ENCODE results near the gene FOXL2. TPM values are rescaled to one million over a fixed set of nuclear protein-coding genes. Genes with fewer than 3 reads are reported as not detected.

FOXL2 gene
- total RNA-seq, 1 experiment from 2014 or later = 12.7 TPM

- H3K9me3 ChIP-seq (ENCODE audit: control insufficient read depth, insufficient read depth, low read depth, low read length) = no peaks in the 10 kb centered on the region
- intact Hi-C loops (cut with micrococcal nuclease; ENCODE audit: unreplicated experiment) (no loop called here), in situ Hi-C loops (cut with HindIII; ENCODE audit: low pct_unique_long_range_greater_than_20kb, low sequenced_read_pairs) (no loop called here)
- POLR2A ChIA-PET = no interaction called here
- H3K36me3 ChIP-seq (ENCODE audit: control insufficient read depth, insufficient read depth, low read length) = no peaks in the 10 kb centered on the region
- no peak overlapping the region for H3K4me3 ChIP-seq (ENCODE audit: low read depth in 2 of 2, low read length in 2 of 2)
- no TSS peak for BruUV-seq (replicated peaks)
- no peak for ATAC-seq
- H3K27me3 ChIP-seq (ENCODE audit: control insufficient read depth, insufficient read depth, low read length) = no peaks in the 10 kb centered on the region
- TF ChIP-seq CTCF (IDR thresholded peaks at IDR 0.05) = no peak
- no peak for TF ChIP-seq TCF7L2 (IDR thresholded peaks at IDR 0.05; ENCODE audit: low read depth, low read length)
- TF ChIP-seq REST (IDR thresholded peaks at IDR 0.05; ENCODE audit: insufficient read depth in 1 of 2, low read depth in 2 of 2, low read length in 1 of 2) = no peak
- TF ChIP-seq SIN3A (IDR thresholded peaks at IDR 0.05; ENCODE audit: borderline replicate concordance, insufficient read depth, low read depth, low read length) = no peak
- no peak for TF ChIP-seq POLR2AphosphoS5 (IDR thresholded peaks at IDR 0.05; ENCODE audit: low read depth, low read length)
- H3K4me1 ChIP-seq (ENCODE audit: control insufficient read depth, insufficient read depth, low read length) = peaks cover 29% of the 10 kb centered on the region
- no peak for DNase-seq (ENCODE audit: low read depth, low spot score)
- no peak overlapping the region for H3K27ac ChIP-seq (ENCODE audit: low read length)
- CTCF ChIA-PET = interaction anchor here (0.5 kb wide), 1 partner anchor 12 kb away, joined by 3 read pairs; no protein-coding TSS in a partner anchor
These were observed 7.9 kb downstream of the FOXL2 start for GRCh38 chr3:138938877-138939560.

DNA sequence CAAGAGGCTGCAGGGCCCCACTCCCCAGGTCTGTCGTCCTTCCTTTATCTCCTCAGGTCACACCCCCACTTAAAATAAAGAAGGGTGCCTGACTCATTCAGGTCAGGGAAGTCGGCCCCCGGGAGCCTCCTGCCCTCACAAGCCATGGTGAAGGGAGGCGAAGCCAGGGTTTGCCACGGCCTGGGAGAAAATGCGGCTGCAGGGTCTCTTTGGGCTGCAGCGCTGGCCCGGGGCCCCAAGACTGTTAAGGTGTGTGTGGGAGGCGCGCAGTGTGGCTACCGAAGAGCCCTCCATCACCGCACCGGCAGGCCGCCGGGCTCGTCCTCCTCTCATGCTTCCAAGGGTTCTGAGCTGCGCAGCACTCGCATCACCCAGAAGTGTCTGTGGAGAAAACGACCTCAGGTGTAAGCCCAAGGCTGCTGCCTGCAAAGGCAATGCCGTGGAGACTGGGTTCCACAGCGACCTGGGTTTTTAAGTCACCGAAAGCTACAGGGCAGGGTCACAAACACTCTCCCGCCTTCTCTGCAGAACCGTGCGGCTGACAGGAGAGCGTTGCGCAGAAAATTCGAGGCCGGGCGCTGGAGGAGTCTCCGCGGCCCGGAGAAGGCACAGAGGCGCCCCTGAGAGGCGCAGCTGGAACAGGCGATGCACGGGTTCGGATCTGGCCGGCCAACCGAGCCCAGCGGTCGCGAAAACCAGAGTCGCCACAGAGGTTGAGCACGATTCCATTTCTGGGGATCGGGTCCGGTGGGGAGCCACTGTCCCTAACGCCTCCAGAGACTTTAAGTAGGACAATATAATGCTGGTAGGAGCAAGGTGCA lies 8.7 kb downstream of the FOXL2 start:
- Histone ChIP-seq H3K27me3 (ENCODE audit: control insufficient read depth, insufficient read depth, low read length) (no peaks in the 10 kb centered on the region), H3K4me1 (ENCODE audit: control insufficient read depth, insufficient read depth, low read length) (peaks cover 24% of the 10 kb centered on the region), H3K4me3 (ENCODE audit: low read depth in 2 of 2, low read length in 2 of 2) (no peak overlapping the region), H3K27ac (ENCODE audit: low read length) (no peak overlapping the region), H3K36me3 (ENCODE audit: control insufficient read depth, insufficient read depth, low read length) (no peaks in the 10 kb centered on the region), H3K9me3 (ENCODE audit: control insufficient read depth, insufficient read depth, low read depth, low read length) (no peaks in the 10 kb centered on the region)
- in situ Hi-C loops (cut with HindIII; ENCODE audit: low pct_unique_long_range_greater_than_20kb, low sequenced_read_pairs) (no loop called here), intact Hi-C loops (cut with micrococcal nuclease; ENCODE audit: unreplicated experiment) (no loop called here)
- no peak for DNase-seq (ENCODE audit: low read depth, low spot score)
- ATAC-seq = no peak
- CTCF ChIA-PET = interaction anchor here (0.5 kb wide), 1 partner anchor 11 kb away, joined by 3 read pairs; no protein-coding TSS in a partner anchor
- no TSS peak for BruUV-seq (replicated peaks)
- POLR2A ChIA-PET = no interaction called here
- TF ChIP-seq REST (IDR thresholded peaks at IDR 0.05; ENCODE audit: insufficient read depth in 1 of 2, low read depth in 2 of 2, low read length in 1 of 2) (no peak), TCF7L2 (IDR thresholded peaks at IDR 0.05; ENCODE audit: low read depth, low read length) (no peak), POLR2AphosphoS5 (IDR thresholded peaks at IDR 0.05; ENCODE audit: low read depth, low read length) (no peak), CTCF (IDR thresholded peaks at IDR 0.05) (no peak), SIN3A (IDR thresholded peaks at IDR 0.05; ENCODE audit: borderline replicate concordance, insufficient read depth, low read depth, low read length) (no peak)

Data from Panc1 (cell line).